Subcutaneous adipose tissue (tissue), 4 donors: Measurements from ENCODE around the gene TGM2. TPM values are rescaled to one million over a fixed set of nuclear protein-coding genes. Genes with fewer than 3 reads are reported as not detected.

ENCODE experiments used
- CTCF ChIP-seq: fragments of 450-650 bp; IDR thresholded peaks from one replicate; pipeline ENCODE4 v1.5.1; 2016; ENCODE audit warnings: low read depth, mild to moderate bottlenecking, control low read depth, antibody characterized with exemption, moderate library complexity
- total RNA-seq, 4 donors: library from RNA; depleted of rRNA; stranded (reverse); fragments of >200 nt; gene quantifications; one replicate each; pipeline ENCODE4 v1.1.0, GENCODE V29; 2016

The TGM2 gene
- total RNA-seq, 4 donors from 2014 or later: 13.9 to 28.9 (median 19.2) TPM

- no peak for TF ChIP-seq CTCF
Observed at GRCh38 chr20:38147751-38148150, 17.3 kb downstream of the TGM2 start.

DNA sequence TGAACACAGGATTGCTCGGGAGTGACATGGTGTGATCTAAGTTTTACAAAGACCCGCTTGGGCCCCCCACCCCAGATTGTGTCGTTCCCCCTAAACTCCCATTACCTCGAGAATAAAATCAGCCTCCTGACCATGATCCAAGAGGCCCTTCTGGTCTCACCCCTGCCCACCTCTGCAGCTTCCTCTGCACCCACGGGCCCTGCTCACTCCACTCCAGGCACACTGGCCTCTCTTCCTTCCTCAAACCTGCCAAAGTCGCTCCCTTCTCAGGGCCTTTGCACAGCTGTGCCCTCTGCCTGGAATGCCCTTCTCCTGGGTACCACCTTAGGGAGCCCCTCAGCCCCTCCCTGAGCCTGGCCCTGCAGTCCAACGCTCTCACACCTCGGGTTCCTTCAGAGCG, 17.9 kb downstream of the TGM2 start:
- TF ChIP-seq CTCF: no peak

DNA sequence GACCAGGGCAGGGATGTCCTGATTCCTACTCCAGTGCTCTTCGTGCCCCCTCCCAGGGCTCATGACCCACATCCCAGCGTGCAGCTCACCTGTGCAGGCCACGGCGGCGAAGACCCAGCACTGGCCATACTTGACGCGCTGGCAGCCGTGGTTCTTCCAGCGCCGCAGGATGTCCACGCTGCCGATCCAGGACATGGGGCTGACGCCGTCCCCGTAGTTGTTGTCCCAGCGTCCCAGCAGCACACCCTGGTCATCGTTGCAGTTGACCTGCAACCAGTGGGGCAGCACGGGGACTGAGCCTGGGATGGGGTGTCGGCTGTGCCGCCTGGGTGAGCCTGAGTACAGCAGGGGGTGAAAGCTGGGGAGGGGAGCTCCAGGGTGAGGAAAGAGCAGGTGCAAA, 18.4 kb downstream of the TGM2 start:
- no peak for TF ChIP-seq CTCF

GRCh38 chr20:38146156-38146555, 18.9 kb downstream of the TGM2 start:
- TF ChIP-seq CTCF: no peak

DNA sequence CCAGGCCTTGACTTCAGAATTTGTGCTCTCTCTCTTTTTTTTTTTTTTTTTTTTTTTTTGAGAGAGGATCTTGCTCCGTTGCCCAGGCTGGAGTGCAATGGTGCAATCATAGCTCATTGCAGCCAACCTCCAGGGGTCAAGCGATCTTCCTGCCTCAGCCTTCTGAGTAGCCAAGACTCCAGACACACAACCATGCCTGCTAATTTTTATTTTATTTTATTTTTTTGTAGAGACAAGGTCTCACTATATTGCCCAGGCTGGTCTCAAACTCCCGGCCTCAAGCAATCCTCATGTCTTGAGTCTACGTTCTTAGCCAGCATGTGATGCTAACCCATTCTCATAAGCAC, 19.4 kb downstream of the TGM2 start:
- no peak for TF ChIP-seq CTCF

DNA sequence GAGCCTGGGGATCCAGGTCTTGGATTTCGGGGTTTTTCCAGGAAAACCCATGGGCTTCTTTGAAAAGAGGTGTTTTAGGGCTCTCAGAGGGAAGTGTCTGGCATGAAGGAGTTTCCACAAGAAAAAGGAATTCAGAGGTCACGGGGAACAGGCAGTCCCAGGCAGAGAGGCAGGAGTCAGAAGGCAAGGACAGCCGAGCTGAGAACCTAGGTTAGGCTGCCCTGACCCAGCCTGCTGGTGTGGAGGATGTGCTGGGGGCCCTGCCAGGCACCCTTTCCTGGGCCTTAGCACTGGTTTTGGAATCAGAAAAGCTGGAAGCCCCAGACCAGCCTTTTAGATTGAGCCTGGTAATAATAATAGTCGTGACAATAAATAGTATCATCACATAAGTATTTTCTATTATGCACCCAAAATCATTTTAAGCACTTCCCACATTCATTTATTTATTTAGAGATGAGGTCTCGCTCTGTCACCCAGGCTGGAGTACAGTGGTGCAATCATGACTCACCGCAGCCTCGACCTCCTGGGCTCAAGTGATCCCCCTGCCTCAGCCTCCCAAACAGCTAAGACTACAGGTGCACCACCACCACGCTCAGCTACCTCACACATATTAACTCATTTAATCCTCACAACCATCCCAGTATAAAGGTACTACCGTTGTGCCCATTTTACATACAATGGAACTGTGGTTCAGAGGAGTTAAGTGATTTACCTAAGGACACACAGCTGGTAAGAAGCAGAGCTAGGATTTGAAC, 19.9 kb downstream of the TGM2 start:
- TF ChIP-seq CTCF: no peak

DNA sequence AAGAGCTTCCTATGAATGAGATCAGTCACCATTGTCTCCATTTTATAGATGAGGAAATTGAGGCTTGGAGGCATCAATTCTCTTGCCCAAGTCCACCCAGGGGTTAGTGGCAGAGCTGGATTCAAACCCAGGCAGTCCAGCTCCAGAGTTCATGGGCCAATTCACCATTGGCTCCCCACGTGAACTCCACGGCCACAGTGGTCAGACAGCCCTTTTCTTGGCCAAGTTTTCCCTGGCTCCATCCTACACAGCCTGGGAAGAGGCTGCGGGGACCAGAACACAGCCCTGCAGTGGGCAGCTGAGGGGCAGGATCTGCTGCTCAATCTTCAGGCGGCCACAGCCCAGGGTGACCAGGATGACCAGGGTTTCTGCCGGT, 20.5 kb downstream of the TGM2 start:
- TF ChIP-seq CTCF: no peak
